Measurements from ENCODE around the gene OR52M1.

The OR52M1 gene

DNA sequence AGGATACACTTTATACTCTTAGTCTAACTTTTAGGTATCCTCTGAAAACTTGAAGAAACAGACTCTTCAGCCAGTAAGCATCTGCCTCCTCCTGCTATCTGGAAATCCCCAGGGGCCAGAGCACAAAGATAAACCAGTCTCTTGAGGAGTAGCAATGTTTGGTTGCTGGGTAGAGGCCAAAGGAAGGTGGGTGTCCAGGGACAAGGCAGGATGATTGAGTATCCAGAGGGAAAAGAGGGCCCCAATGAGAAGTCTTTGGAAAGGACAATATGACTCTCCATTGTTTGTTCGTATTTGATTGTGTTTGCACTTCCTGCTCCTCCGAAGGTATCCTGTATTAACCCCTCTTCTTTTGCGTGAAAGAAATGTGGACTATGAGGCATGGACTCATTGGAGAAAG, 44.0 kb downstream of the OR52M1 start:
- TF ChIP-seq CTCF (conservative IDR thresholded peaks at IDR 0.05; ENCODE audit: low read depth, low read length) = no peak
- DNase-seq (ENCODE audit: low read depth) = no peak
- no peak overlapping the region for H3K4me3 ChIP-seq (ENCODE audit: low read length)

DNA sequence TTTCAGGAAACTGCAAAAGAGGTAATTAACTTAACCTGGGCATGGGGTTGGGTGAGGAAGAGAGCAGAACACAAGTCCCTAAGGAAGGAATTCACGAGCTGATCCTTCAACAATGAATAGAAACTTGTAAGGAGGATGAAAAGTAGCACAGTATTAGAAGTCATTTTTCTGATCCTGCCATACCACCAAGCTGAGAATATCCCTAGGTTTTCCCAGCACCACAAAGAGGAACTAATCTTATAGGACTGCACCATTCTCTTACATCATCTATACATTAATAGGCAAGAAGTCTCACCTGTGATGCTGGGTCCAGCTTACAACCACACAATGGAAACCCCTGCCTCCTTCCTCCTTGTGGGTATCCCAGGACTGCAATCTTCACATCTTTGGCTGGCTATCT, 48.7 kb downstream of the OR52M1 start, which contains the start of gene OR52I1:
Gene OR52I1, plus strand, starts transcription at position 301 of the 400 bp plus-strand sequence. Its CDS starts 0 bp downstream, at position 301.
- DNase-seq (ENCODE audit: low read depth) = no peak
- H3K4me3 ChIP-seq (ENCODE audit: low read length) = no peak within 1 kb of the TSS
- TF ChIP-seq CTCF (conservative IDR thresholded peaks at IDR 0.05; ENCODE audit: low read depth, low read length) = no peak

All from retinal pigment epithelial cell (primary cell).